RPMI7951 (cell line): Measurements from ENCODE around the gene KDM4C. TPM values are rescaled to one million over a fixed set of nuclear protein-coding genes. Genes with fewer than 3 reads are reported as not detected.
"Not testable (repeated sequence)": the region's sequence is repeated elsewhere in the genome, so short reads cannot be mapped to it uniquely, and the experiment has no call there.

Experiments
- DNase-seq: peaks from one replicate; pipeline ENCODE4 v3.0.0-alpha.2; 2012; ENCODE audit warnings: low read depth
- total RNA-seq: library from RNA; depleted of rRNA; stranded (reverse); fragments of >200 nt; shearing (Covaris generic); gene quantifications from 2 replicates; pipeline ENCODE4 v1.2.3, GENCODE V29; 2014

Gene KDM4C
- total RNA-seq, 1 experiment from 2014 or later: 11.1 TPM

DNA sequence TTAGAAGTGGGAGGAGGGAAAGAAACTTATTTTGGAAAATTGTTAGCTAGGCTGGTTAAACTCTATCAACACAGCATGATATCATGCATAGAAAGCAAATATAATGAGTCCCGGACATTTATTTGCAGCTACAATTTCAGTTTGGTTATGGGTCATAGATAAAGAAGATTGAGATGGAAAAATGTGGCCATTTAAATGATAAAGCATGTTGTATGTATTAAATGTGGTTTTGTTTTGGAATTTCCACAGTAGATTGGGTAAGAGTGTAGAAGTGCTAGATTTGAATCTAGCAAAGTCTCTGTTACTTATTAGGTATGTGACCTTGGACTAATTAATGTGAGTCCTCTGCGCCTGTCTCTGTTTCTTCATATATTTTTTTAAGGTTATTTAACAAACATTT, 217.4 kb downstream of the KDM4C start:
- DNase-seq: no peak

DNA sequence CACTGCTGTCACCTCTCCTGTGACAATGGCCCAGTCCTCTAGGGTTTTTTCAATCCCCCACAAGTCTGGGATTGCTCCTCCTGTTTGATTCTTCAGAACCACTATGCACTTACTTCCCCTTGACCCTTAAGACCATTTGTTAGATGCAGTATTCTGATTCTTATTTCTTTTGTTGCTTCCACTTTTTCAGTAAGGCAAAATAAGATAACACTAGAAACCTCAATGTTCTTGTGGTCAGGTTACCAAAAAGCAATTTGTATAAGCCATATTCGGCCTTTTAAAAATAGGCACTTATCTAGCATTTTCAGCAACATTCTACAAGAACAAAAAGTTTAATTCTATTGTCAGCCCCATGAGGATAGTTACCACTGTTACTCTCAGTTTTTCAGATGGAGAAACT, 220.0 kb downstream of the KDM4C start:
- no peak for DNase-seq

DNA sequence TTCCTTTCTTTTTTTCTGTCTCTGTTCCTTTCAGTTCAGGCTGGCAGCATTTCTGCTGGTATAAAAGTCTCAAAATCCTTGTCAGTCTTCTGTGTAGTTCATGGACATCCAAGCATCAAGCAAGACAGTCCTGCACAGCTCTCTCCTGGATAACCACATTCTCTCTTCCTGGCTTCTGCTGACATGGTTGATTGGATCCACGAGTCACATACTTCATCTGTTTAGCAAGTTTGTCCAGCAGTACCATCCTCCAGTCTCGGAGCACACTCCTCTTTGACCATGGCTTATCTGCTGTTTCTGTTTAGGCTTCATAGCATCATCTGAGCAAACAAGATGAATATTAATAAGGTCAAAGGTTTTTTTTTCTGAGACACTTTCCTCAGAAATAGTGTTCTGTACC, 220.8 kb downstream of the KDM4C start:
- DNase-seq: no peak

DNA sequence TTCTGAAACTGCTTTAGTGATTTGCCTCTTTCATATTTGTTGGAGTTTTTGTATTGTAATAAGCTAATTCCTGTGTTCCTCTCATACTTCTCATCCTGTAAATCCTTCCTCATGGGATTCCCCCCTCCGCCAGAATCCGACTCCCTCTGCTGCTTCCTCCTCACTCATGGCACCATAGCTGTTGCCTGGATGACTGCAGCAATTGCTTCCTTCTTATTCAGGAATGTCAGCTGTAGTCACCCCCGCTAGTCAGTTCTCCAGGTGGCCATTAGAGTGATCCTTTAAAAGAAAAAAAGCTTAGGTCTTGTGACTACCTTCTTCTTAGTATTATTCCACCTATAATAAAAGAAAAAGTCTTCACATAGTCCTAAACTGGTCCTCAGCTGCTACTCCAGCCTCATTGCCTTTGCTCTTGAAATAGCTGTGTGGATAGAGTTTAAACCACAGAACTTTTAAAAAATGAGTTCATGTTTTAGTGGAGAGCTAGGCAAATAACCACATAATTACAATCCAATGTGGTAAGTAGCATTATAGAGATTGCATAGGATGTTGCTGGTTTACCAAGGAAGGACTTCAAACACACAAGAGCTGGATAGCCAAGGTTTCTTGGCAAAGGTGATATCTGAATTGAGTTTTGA, 227.3 kb downstream of the KDM4C start:
- DNase-seq: no peak

DNA sequence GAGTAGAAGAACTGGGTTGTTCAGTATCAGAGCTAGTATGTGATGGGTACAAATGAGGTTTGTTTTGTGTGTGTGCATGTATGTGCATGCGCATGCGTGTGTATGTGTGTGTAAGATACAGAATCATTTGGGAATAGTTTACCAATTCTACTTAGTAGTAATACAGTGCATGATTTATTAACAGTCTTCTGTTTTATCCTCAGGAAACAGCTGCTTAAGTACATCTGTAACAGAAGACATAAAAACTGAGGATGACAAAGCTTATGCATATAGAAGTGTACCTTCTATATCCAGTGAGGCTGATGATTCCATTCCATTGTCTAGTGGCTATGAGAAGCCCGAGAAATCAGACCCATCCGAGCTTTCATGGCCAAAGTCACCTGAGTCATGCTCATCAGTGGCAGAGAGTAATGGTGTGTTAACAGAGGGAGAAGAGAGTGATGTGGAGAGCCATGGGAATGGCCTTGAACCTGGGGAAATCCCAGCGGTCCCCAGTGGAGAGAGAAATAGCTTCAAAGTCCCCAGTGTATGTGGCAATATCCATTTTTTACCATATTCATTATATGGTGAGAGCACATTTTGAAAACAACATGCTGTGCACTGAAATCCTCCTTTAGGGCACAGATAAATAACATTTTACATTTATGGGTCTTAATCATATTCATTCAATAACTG, 228.5 kb downstream of the KDM4C start:
- no peak for DNase-seq

DNA sequence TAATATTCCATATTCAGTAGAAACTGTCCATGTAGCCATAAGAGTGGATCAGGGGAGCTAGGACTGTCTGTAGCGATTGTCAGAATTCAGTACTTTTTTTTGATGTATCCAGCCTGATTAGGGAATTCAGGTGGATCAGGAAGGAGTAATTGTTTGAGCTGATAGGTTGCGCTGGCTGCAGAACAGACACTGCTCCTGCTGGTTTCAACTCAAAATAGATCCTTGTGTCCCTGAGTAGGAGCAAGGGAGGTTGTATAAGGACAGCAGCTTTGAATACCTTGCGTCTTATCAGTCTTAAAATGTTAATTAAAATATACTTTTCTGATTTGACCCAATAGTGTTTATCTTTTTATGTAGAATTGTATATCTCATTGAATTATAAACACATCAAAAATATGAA, 229.6 kb downstream of the KDM4C start:
- no peak for DNase-seq

DNA sequence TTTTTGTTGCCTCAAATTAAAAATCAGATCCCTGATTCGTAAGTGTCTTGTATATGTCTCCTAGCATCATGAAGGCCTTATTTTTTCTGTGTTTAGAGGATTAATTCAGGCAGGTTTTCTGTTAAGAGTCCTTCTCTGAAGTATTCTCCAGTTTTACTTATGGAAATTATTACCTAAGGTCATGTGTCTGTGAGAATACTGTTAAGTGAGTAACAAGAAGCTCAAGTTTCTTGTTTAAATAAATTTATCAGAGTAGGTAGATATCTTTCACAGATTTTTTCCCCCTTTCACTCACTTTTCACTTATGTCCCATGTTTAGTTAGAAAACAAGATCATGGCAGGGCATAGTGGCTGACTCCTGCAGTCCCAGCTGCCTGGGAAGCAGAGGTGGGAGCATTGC, 233.6 kb downstream of the KDM4C start:
- DNase-seq: no peak

DNA sequence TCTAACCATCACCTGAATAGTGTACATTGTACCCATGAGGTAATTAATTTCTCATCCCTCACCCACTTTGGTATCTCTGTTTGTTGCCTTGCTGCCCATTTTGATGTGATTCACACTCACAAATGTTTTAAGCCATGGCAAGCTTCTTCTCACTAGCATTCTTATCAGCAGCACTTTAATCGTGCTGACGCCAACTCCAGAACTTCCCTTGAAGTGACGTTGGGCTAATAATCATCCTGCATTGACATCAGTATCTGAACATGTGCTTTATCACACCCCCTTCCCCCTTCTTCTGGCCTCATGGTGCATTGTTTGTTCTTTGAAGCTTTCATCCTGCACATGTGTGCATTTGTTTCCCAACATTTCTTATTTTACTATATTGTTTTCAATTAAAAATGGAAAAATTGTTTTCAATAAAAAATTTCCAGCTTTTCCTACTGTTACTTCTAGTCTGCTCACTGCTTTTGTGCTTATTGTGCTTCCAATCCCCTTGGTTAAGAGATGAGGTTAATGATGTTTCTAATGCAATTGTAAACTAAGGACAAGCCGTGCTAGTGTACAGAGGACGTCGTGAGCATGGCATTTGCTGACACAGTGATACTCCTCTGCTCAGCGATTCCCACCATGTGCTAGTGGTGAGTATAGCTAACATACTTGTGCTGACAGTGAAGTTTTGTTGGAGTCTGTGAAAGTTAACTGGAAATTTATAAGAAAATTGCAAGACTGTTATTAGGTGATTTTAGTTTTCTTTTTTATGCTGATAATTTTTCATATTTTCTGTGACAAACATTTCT, 238.5 kb downstream of the KDM4C start:
- no peak for DNase-seq

DNA sequence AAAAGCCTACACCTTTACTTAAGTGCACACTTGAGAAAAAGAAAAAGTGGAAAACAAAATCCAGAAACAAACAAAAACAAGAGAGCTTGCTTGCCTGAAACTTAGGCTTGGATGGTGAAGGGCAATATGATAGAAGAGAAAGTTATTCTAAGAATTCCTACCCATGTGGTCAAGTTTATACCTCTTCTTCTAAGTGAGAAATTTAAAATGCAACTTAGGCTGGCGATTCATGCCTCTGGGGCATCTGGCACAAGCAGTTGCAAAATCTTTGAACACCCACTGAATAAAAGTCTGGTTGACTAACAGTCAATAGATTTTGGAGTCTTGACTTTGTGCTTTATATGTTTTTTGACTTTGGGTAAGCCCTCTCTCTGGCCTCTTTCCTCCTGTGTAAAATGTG, 239.6 kb downstream of the KDM4C start:
- DNase-seq: peak; percentile 13

DNA sequence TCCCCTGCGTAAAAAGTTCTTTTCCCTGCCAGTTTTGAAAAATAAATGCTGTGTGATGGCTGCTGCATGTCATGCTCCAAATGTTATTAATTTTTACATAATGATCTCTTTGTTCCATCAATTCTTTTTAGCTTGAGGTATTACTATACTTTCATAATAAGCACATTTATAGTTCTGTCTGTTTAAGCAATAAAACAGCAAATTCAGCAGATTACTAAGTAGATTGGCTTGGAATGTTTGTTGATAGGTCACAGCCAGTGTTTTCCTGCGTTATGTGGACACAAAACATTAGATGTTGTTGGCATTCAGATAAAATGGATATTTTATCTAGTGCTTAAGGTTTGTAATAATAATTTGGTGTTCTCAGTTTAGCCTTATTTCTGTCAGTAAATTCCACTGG, 242.0 kb downstream of the KDM4C start:
- no peak for DNase-seq

DNA sequence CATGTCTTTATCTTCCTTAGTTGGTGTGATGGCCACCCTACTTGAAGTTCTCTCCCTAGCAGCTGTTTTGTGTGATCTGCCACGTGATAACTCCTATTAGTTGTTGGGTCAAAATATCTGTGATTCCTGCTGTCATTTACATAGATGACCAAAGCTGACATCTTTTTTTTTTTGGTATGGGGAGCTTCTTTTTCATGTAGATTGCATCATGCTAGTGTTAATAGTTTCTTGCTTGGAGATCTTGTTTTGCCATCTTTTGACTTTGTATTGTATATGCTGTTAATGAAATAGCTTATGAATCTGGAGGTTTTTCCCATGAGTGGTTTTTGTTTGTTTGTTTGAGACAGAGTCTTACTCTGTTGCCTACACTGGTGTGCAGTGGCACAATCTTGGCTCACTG, 243.8 kb downstream of the KDM4C start:
- no peak for DNase-seq

DNA sequence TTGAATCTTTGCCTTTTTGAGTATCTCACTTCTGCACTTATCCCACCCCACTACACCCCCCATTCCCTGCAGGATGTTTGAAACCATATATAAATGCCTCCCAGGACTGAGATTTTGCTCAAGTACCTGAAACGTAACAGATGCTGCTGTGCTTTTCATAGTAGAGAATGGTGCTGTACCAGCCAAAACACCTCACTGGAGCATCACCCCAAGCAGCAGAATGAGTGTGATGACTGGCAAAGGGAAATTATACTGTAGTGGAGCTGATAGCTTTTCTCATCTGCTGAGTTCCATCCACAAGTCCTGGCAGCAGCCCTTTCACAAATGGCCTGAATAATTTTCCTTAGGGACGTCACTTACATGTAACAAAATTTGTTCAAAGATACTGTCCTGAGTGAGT, 246.1 kb downstream of the KDM4C start:
- DNase-seq: no peak

DNA sequence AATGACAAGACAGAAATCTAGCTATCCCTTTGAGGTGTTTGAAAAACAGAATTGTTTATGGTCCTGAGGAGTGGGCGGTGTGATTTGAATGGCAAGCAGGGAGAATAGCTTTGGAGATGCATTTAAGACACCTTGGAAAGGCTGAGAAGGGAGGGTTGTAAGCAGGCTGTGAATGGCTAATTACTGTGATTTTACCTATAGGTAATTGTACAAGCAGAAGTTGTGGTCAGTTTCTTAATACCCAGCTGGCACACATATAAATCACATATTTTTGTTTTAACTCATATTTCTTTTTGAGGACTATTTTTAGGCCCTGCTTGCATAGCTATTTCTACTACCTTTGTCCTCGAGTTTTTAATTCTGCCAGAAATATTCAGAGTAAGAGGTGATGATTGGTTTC, 248.6 kb downstream of the KDM4C start:
- DNase-seq: no peak

DNA sequence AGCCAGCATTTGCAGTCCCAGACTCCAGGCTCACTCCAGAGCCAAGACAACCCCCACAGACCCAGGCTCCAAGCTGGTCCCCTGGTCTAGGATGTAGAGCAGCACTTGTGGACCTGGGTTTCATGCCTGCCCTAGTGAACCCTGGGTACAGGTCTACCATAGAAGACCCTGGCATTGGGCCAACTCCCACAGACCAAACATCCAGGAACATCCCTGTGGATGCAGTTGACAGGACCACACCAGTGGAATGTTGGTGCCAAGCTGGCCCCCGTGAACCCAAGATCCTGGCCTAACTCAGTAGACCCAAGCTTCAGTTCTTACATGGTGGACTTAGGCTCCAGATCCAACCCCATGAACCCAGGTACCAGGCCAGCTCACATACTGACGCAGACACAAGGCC, 250.6 kb downstream of the KDM4C start:
- DNase-seq: no peak

DNA sequence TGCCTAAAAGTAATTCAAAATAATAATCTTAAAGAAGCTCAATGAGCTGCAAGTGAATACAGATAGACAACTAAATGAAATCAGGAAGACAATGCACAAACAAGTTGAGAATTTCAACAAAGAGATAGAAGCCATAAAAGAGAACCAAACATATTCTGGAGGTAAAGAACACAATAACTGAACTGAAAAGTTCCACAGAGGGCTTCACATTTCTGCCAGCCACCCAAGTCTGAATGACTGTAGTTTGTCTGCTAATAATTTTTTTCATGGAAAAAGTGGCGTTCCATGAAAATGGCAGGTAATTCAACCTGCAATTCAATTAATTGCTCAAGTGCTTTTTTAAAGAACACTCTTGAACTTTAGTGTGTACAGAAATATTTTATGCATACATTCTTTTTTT, 251.3 kb downstream of the KDM4C start:
- DNase-seq: no peak

DNA sequence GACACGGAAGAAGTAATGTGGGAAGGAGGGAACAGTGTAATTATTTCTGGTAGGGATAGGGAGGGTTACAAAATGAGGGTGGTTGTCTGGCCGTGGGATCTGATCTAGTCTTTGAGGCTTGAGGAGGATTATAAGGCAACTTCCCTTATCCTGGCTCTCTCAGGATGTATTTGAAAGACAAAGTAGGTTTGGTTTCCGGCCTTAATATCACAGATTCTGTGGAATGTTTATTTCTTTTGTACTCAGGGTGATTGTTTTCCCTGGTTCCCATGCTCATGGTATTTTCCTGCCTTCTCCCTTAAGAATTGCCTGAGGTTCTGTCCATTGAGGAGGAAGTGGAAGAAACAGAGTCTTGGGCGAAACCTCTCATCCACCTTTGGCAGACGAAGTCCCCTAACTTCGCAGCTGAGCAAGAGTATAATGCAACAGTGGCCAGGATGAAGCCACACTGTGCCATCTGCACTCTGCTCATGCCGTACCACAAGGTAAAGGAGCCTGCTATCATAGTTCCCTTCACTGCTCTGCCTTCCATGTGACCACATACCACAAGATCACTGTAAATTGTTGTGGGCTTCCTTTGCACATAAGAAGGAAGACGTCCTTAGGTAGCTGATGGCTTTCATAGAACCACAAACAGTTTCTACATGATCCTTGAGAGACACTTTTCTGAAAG, 253.8 kb downstream of the KDM4C start:
- DNase-seq: no peak

DNA sequence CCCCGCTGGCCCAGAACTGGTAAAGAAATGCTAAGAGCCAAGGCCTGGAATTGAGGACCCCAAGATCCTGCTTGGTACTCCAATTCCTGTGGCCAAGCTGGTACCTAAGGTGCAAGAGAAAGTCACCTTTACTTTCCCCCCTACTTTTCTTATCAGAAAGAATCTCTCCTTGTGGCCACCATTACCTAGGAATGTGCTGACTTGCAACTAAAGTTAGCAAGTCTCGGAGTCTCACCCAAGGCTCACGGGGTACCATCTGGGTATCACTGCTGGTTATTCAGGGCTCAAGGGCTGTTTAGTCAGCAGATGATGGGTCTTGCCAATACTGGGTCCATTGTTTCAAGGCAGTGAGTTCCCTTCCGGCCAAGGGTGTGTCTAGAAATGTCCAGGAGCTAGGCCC, 270.2 kb downstream of the KDM4C start:
- peak; percentile 11 for DNase-seq

DNA sequence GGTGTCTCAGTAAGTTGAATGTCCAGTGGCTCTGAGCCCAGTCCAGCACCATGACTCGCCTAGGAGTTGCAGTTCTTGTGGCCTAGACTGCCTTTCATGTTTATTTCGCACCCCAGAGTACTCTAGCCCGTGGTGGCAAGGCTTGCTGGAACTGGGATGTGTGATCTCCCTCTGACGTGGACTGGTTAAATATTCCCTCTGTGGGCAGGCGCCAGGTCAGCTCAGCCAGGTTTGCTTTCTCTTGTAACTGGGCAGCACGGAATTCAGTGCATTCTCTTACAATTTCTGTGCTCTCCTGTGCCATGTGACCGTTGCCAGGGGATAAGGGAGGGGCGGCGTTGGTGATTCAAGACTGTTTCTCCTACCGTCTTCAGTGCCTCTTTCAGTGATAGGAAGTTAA, 270.8 kb downstream of the KDM4C start:
- peak; percentile 2 for DNase-seq

DNA sequence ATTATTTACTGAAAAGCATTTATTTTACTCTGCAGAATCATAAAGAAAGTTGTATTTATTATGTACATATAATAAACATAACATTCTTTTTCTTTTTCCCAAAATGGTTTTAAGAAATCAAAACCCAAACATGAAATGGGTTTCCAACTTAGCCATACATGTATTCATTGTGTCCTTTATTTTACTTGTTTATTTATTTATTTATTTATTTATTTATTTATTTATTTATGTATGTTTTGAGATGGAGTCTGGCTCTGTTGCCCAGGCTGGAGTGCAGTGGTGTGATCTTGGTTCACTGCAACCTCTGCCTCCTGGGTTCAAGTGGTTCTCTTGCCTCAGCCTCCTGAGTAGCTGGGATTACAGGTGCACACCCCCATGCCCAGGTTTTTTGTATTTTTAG, 273.2 kb downstream of the KDM4C start:
- DNase-seq: not testable (repeated sequence)

DNA sequence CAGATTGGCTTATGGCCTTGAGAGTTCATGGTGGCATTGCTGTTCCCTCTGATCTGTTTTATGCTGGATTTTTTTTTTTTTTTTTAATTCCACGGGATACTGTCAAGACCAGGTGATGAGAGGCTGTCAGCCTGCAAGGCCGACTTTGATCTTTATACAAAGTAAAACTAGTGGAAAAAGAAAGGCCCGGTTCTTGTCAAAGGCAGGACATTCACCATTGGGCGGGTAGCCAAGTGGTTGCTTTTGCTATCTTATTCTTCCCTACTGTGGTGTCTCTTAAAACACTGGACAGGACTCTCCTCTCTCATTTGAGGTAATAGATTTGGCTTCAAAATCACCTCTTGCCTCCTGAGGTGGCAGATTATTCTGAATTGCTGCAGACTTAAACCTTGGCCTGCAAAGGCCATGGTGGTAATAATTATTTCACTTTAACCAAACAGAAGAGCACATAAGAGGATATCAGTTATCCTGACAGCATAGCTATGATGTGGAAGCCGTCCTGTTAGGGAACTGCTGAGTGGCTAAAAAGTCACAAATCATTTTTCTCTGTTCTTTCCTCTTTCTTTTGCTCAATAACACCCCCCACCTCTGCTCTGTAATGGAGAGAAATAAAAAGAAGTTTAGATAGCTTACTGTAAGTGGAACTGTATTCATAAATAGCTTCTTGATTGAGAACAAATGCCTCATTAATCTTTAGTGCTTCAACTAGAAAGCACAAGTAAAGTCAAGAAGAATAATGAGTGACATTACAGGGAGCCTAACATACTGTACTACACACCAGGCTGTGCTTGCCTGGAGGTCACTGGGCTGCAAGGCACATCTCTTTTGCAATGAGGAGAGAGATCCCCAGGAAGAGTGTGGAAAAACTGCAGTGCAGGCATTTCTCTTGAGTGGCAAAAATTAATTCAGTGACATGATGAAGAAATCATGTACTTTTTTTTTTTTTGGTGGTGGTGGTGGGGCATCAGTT, 275.6 kb downstream of the KDM4C start:
- no peak for DNase-seq

DNA sequence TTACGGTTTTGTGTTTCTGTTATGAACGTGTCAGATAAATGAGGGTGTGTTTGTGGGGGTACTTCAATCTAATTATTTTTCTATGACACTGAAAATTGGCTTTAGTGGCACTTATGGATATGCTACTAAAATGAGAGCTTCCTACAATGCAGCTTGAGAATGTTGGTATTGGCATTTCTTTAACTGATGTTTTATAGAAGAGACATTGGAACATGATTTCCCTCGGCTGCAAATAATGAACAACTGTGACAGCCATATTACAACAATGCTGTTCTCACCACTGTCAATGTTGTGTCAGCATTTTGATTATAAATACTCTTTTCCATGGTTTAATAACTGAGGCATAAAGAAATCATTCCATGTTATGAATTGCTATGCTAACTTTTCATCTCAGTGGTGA, 279.4 kb downstream of the KDM4C start:
- no peak for DNase-seq
